ENCODE data around the gene PROZ. TPM values are rescaled to one million over a fixed set of nuclear protein-coding genes. Genes with fewer than 3 reads are reported as not detected.

The PROZ gene
- polyA plus RNA-seq, 1 of the 3 experiments (the other 2 are of a cell fraction) = not detected

- Histone ChIP-seq H3K79me2 (ENCODE audit: insufficient read depth) (no peaks in the 10 kb centered on the region), H3K9me2 (no peaks in the 10 kb centered on the region), H3K27ac (ENCODE audit: low read depth in 2 of 2, low read length in 1 of 2) (no peak overlapping the region), H3K9me3 (no peaks in the 10 kb centered on the region), H3F3A (replicated peaks; ENCODE audit: insufficient read depth) (peaks cover 13% of the 10 kb centered on the region), H3K4me3 (ENCODE audit: low read depth in 2 of 2, low read length in 1 of 2) (no peak overlapping the region), H3K9ac (no peak overlapping the region), H3K36me3 (replicated peaks in 1 of 2; ENCODE audit: control insufficient read depth in 1 of 2, insufficient read depth in 2 of 2, low read length in 1 of 2) (no peaks in the 10 kb centered on the region), H3K4me1 (ENCODE audit: control insufficient read depth in 1 of 2, insufficient read depth in 2 of 2, low read depth in 1 of 2, low read length in 1 of 2) (peaks cover 5 to 13% of the 10 kb centered on the region in 2 experiments; a peak in 1 of 4 replicates), H3K27me3 (ENCODE audit: insufficient read depth) (no peaks in the 10 kb centered on the region), H2AFZ (ENCODE audit: low read depth) (0 out of 2 replicates have a peak overlapping the region, but pooled peaks have one; percentile 6), H3K4me2 (no peak overlapping the region), H4K20me1 (ENCODE audit: insufficient read depth) (no peaks in the 10 kb centered on the region)
- WGBS (ENCODE audit: low lambda C conversion rate) = 87% methylated on average over 16 of the region's 28 CpGs
- DNase-seq = no peak
- ChIA-PET POLR2A (no interaction called here), CTCF (interaction anchor here (1.7 kb wide), 1 partner anchor 277 kb away, joined by 4 read pairs; no protein-coding TSS in a partner anchor)
- no peak for TF ChIP-seq ELF1 (IDR thresholded peaks at IDR 0.05)
- TF ChIP-seq, protein P1, sequence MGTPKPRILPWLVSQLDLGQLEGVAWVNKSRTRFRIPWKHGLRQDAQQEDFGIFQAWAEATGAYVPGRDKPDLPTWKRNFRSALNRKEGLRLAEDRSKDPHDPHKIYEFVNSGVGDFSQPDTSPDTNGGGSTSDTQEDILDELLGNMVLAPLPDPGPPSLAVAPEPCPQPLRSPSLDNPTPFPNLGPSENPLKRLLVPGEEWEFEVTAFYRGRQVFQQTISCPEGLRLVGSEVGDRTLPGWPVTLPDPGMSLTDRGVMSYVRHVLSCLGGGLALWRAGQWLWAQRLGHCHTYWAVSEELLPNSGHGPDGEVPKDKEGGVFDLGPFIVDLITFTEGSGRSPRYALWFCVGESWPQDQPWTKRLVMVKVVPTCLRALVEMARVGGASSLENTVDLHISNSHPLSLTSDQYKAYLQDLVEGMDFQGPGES (IDR thresholded peaks at IDR 0.05; ENCODE audit: low read depth, low read length) = no peak
- no peak for TF ChIP-seq YY1 (IDR thresholded peaks at IDR 0.05; ENCODE audit: low read depth)
These were observed 6.4 kb upstream of the PROZ start for GRCh38 chr13:113151745-113152690.

DNA sequence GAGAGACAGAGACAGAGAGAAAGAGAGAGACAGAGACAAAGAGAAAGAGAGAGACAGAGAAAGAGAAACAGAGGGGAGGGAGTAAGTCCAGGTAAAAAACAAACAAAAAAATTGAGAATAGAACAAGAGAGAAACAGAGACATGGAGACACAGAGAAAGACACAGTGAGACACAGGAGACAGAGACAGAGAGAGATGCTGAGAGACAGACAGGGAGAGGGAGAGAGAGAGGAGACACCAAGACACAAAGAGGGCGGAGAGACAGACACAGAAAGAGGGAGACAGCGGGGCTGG lies 5.8 kb upstream of the PROZ start:
- Histone ChIP-seq H3K27me3 (ENCODE audit: insufficient read depth) (no peaks in the 10 kb centered on the region), H3K4me2 (0 out of 2 replicates have a peak overlapping the region, but pooled peaks have one; percentile 85), H3K9me3 (no peaks in the 10 kb centered on the region), H3K4me3 (ENCODE audit: low read depth in 2 of 2, low read length in 1 of 2) (no peak overlapping the region), H3K79me2 (ENCODE audit: insufficient read depth) (no peaks in the 10 kb centered on the region), H3K9ac (no peak overlapping the region), H3K9me2 (no peaks in the 10 kb centered on the region), H3K36me3 (replicated peaks in 1 of 2; ENCODE audit: control insufficient read depth in 1 of 2, insufficient read depth in 2 of 2, low read length in 1 of 2) (no peaks in the 10 kb centered on the region), H3F3A (replicated peaks; ENCODE audit: insufficient read depth) (peaks cover 13% of the 10 kb centered on the region), H4K20me1 (ENCODE audit: insufficient read depth) (no peaks in the 10 kb centered on the region), H3K4me1 (ENCODE audit: control insufficient read depth in 1 of 2, insufficient read depth in 2 of 2, low read depth in 1 of 2, low read length in 1 of 2) (peaks cover 5 to 13% of the 10 kb centered on the region in 2 experiments; a peak in 1 of 4 replicates), H3K27ac (ENCODE audit: low read depth in 2 of 2, low read length in 1 of 2) (no peak overlapping the region), H2AFZ (ENCODE audit: low read depth) (0 out of 2 replicates have a peak overlapping the region, but pooled peaks have one; percentile 6)
- no peak for DNase-seq
- TF ChIP-seq RAD21 (IDR thresholded peaks at IDR 0.05; ENCODE audit: low read length) = no peak
- no peak for TF ChIP-seq NRF1 (IDR thresholded peaks at IDR 0.05; ENCODE audit: low read depth, low read length)
- no peak for TF ChIP-seq JUND (IDR thresholded peaks at IDR 0.05)
- TF ChIP-seq USF2 (IDR thresholded peaks at IDR 0.05; ENCODE audit: borderline replicate concordance, low read depth, low read length) = no peak
- TF ChIP-seq RFX5 (IDR thresholded peaks at IDR 0.05; ENCODE audit: low read length) = no peak
- TF ChIP-seq, protein P1 (IDR thresholded peaks at IDR 0.05; ENCODE audit: low read depth, low read length) = no peak
- no peak for TF ChIP-seq EZH2phosphoT487 (IDR thresholded peaks at IDR 0.05; ENCODE audit: borderline replicate concordance, low read depth)
- 94% methylated on average over 2 of the region's 2 CpGs for WGBS (ENCODE audit: low lambda C conversion rate)
- ChIA-PET POLR2A (no interaction called here), CTCF (no interaction called here)

Data from SK-N-SH (cell line).